Activated B cell treated with CpG ODN at 0.5 μM for 24 hours (primary cell): ENCODE measurements around the gene TEN1. TPM values are rescaled to one million over a fixed set of nuclear protein-coding genes. Genes with fewer than 3 reads are reported as not detected.
A peak's percentile ranks its signal among the peaks of the same experiment; 100 is the strongest.

Experiments used
- ATAC-seq: fragments of 200-7000 bp; cut with Tn5 transposase; one replicate; pipeline ENCODE4 v1.10.0; 2021; ENCODE audit warnings: low read depth, mild to moderate bottlenecking, moderate library complexity
- CTCF ChIA-PET: fragments of 350-600 bp; sonication (Branson Sonifier 250); formaldehyde crosslinking; loops from one replicate; lab custom pipeline; 2021; ENCODE audit warnings: antibody characterized with exemption; lab: Charles Lee
- POLR2A ChIA-PET: fragments of 350-600 bp; sonication (Branson Sonifier 250); formaldehyde crosslinking; loops from one replicate; lab custom pipeline; 2021; ENCODE audit warnings: antibody characterized with exemption; lab: Charles Lee
- DNase-seq: peaks from one replicate; pipeline ENCODE4 v3.0.0; 2022
- H3K27ac Mint-ChIP-seq: one replicate; pipeline ENCODE4 v1.8.0; 2020; ENCODE audit warnings: mixed read lengths
- H3K27me3 Mint-ChIP-seq: one replicate; pipeline ENCODE4 v1.8.0; 2021; ENCODE audit warnings: mixed read lengths
- H3K36me3 Mint-ChIP-seq: one replicate; pipeline ENCODE4 v1.8.0; 2021; ENCODE audit warnings: low read depth, mixed read lengths
- H3K4me1 Mint-ChIP-seq: one replicate; pipeline ENCODE4 v1.8.0; 2021; ENCODE audit warnings: mixed read lengths
- H3K4me3 Mint-ChIP-seq: one replicate; pipeline ENCODE4 v1.8.0; 2020; ENCODE audit warnings: mild to moderate bottlenecking, mixed read lengths
- H3K9me3 Mint-ChIP-seq: one replicate; pipeline ENCODE4 v1.8.0; 2020; ENCODE audit warnings: mixed read lengths
- intact Hi-C: fragments of 100-400 bp; cut with micrococcal nuclease; formaldehyde crosslinking; loops from one replicate; pipeline ENCODE4 v1.15.1; 2024
- total RNA-seq: library from RNA; stranded (reverse); gene quantifications from 2 replicates; pipeline ENCODE4 v1.2.3, GENCODE V29; 2022
- TF ChIP-seq, protein P1 (sequence below): fragments of 200-600 bp; IDR thresholded peaks from one replicate; pipeline ENCODE4 v1.8.0; 2022; ENCODE audit warnings: antibody characterized with exemption, mild to moderate bottlenecking

The TEN1 gene
- total RNA-seq, 1 donor from 2014 or later, result 22.7 TPM

DNA sequence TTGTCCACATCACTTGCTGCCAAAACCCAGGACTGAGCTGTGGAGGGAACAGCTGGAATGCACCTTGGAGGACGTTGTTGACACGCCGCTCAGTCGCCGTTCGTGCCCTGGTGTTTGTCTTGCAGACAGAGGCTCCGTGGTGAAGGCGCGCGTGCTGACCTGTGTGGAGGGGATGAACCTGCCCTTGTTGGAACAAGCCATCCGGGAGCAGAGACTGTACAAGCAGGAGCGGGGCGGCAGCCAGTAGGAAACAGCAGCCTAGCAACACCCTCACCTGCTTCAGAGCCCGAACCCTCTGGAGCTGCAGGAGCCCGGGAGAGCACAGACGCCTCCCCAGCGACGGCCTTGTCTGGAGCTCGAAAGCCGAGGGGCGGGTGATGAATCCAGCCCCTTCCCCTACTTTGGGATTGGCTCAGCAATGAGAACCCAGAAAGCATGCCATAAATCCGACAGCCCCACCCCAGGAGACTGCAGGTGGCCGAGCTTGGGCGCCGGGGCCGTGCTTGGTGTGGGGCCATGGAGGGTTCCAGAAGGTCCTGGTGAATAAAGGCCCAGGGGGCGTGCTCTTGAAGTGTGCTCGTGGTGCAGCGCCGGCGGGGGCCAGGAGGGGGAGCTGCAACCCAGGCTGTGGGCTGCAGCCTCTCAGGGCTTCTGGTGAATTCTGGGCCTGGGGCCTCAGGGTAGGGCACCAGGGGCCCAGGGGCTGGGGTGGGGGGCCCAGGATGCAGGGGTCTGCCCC is 21.1 kb downstream of the TEN1 start:
- peaks cover 14% of the 10 kb centered on the region for H3K4me1 Mint-ChIP-seq
- ATAC-seq, result peak; percentile 78
- no peak overlapping the region for H3K27ac Mint-ChIP-seq
- H3K27me3 Mint-ChIP-seq, result no peaks in the 10 kb centered on the region
- CTCF ChIA-PET, result interaction anchor here (1.3 to 2.5 kb wide), 3 partner anchors 10 to 14 kb away, joined by 3 to 9 read pairs (median 6); no protein-coding TSS in a partner anchor
- intact Hi-C loops, result no loop called here
- no peak overlapping the region for H3K4me3 Mint-ChIP-seq
- TF ChIP-seq, protein P1, sequence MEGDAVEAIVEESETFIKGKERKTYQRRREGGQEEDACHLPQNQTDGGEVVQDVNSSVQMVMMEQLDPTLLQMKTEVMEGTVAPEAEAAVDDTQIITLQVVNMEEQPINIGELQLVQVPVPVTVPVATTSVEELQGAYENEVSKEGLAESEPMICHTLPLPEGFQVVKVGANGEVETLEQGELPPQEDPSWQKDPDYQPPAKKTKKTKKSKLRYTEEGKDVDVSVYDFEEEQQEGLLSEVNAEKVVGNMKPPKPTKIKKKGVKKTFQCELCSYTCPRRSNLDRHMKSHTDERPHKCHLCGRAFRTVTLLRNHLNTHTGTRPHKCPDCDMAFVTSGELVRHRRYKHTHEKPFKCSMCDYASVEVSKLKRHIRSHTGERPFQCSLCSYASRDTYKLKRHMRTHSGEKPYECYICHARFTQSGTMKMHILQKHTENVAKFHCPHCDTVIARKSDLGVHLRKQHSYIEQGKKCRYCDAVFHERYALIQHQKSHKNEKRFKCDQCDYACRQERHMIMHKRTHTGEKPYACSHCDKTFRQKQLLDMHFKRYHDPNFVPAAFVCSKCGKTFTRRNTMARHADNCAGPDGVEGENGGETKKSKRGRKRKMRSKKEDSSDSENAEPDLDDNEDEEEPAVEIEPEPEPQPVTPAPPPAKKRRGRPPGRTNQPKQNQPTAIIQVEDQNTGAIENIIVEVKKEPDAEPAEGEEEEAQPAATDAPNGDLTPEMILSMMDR, result peak; percentile 49
- H3K36me3 Mint-ChIP-seq, result peaks cover 19% of the 10 kb centered on the region
- DNase-seq, result peak; percentile 50
- no peaks in the 10 kb centered on the region for H3K9me3 Mint-ChIP-seq
- POLR2A ChIA-PET, result no interaction called here

GRCh38 chr17:76000755-76001521 is 21.9 kb downstream of the TEN1 start, which contains the start of gene CDK3:
Gene CDK3 (plus strand): TSS chr17:76000855. CDS start chr17:76001426, 571 bp downstream.
- TF ChIP-seq, protein P1, result no peak
- Mint-ChIP-seq H3K27me3 (no peaks in the 10 kb centered on the region), H3K4me1 (peaks cover 14% of the 10 kb centered on the region), H3K27ac (no peak within 1 kb of the TSS), H3K9me3 (no peaks in the 10 kb centered on the region), H3K4me3 (no peak within 1 kb of the TSS), H3K36me3 (peaks cover 15% of the 10 kb centered on the region)
- CTCF ChIA-PET, result interaction anchor here (0.9 to 4.4 kb wide), 4 partner anchors 11 to 35 kb away, joined by 3 to 12 read pairs (median 6); no protein-coding TSS in a partner anchor
- no peak for DNase-seq
- no peak for ATAC-seq
- intact Hi-C loops, result no loop called here
- POLR2A ChIA-PET, result no interaction called here

DNA sequence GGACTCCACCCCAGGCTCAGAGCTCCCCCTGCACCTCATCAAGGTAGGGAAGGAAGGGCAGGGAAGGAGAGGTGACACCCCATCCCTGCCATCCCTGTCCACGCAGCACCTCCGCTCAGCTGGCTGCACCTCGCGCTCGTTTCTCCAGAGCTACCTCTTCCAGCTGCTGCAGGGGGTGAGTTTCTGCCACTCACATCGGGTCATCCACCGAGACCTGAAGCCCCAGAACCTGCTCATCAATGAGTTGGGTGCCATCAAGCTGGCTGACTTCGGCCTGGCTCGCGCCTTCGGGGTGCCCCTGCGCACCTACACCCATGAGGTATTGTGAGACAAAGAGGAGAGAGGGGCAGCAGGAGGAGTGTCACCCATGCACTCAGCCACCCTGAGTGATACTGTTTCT is 23.1 kb downstream of the TEN1 start:
- H3K27ac Mint-ChIP-seq, result no peak overlapping the region
- ChIA-PET CTCF (interaction anchor here (1.3 to 5.0 kb wide), 4 partner anchors 12 to 175 kb away, joined by 4 to 47 read pairs (median 8); partner anchors contain the start of gene MRPL38), POLR2A (interaction anchor here (1.0 kb wide), 1 partner anchor 24 kb away, joined by 3 read pairs; the partner anchor contains the start of genes ACOX1 and TEN1)
- intact Hi-C loops, result no loop called here
- H3K4me1 Mint-ChIP-seq, result peaks cover 7% of the 10 kb centered on the region
- no peaks in the 10 kb centered on the region for H3K27me3 Mint-ChIP-seq
- H3K4me3 Mint-ChIP-seq, result no peak overlapping the region
- TF ChIP-seq, protein P1, result no peak
- H3K36me3 Mint-ChIP-seq, result peaks cover 13% of the 10 kb centered on the region
- no peak for DNase-seq
- no peak for ATAC-seq
- no peaks in the 10 kb centered on the region for H3K9me3 Mint-ChIP-seq

DNA sequence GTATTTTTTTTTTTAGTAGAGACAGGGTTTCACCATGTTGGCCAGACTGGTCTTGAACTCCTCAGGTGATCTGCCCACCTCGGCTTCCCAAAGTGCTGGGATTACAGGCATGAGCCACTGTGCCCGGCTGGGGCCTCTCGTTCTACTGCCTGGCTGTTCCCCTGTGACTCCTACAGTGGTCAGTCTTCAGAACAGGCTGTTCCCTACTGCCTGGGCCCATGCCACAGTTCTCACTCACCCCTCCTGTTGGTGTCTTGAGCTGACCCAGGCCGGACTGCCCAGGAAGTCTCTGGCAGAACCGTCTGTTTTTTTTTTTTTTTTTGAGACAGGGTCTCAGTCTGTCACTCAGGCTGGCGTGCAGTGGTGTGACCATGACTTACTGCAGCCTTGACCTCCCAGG is 24.9 kb downstream of the TEN1 start:
- Mint-ChIP-seq H3K27ac (no peak overlapping the region), H3K36me3 (peaks cover 11% of the 10 kb centered on the region), H3K9me3 (no peaks in the 10 kb centered on the region), H3K4me3 (no peak overlapping the region), H3K4me1 (no peaks in the 10 kb centered on the region), H3K27me3 (no peaks in the 10 kb centered on the region)
- TF ChIP-seq, protein P1, result no peak
- intact Hi-C loops, result loop anchor here (2.0 kb wide), 1 partner anchor 251 kb away; no protein-coding TSS in a partner anchor
- ATAC-seq (no peak), DNase-seq (no peak)
- POLR2A ChIA-PET, result interaction anchor here (0.6 to 3.7 kb wide), 5 partner anchors 12 to 571 kb away, joined by 3 to 30 read pairs (median 4); partner anchors contain the start of genes ACOX1, MRPL38 and TEN1
- CTCF ChIA-PET, result interaction anchor here (0.9 to 5.0 kb wide), 6 partner anchors 10 to 239 kb away, joined by 3 to 47 read pairs (median 10); partner anchors contain the start of genes GALK1 and MRPL38
